Suprapubic skin (tissue), 3 donors: ENCODE data around the gene TPD52L1.

Experiments
- CTCF ChIP-seq, 2 donors: fragments of 200-600 bp in 1 of 2; fragments of 450-650 bp in 1 of 2; sonication (generic) in 1 of 2; IDR thresholded peaks; one replicate each; pipeline ENCODE4 v1.5.1; 2016 to 2019; ENCODE audit warnings: antibody characterized with exemption in 2 of 2, mild to moderate bottlenecking in 1 of 2, moderate library complexity in 1 of 2
- EP300 ChIP-seq: sonication (generic); formaldehyde crosslinking; IDR thresholded peaks from one replicate; pipeline ENCODE4 v1.6.1; 2017; ENCODE audit warnings: antibody characterized with exemption
- POLR2A ChIP-seq, 2 donors: fragments of 450-650 bp; IDR thresholded peaks; one replicate each; pipeline ENCODE4 v1.6.1; 2017; ENCODE audit warnings: antibody characterized with exemption in 2 of 2, mild to moderate bottlenecking in 2 of 2, moderate library complexity in 2 of 2

GRCh38 chr6:125188594-125189203 lies 35.1 kb downstream of the TPD52L1 start:
- TF ChIP-seq EP300 (no peak), POLR2A (IDR thresholded peaks at IDR 0.05) (no peak), CTCF (IDR thresholded peaks at IDR 0.05) (no peak)
